ENCODE measurements around the gene DHRS13. TPM values are rescaled to one million over a fixed set of nuclear protein-coding genes. Genes with fewer than 3 reads are reported as not detected.

Gene DHRS13
- total RNA-seq, 4 donors from 2014 or later, result 15.1 to 26.8 (median 20.2) TPM

GRCh38 chr17:28875848-28876550 is 26.9 kb downstream of the DHRS13 start:
- H3K36me3 ChIP-seq, result peaks cover 26% of the 10 kb centered on the region
- no peak for DNase-seq (ENCODE audit: low spot score in 2 of 2)
- no peak overlapping the region for H3K4me3 ChIP-seq
- H3K9me3 ChIP-seq, result no peaks in the 10 kb centered on the region
- no peak for TF ChIP-seq EP300 (IDR thresholded peaks at IDR 0.05)
- no peak for TF ChIP-seq POLR2A (IDR thresholded peaks at IDR 0.05)
- no peak for TF ChIP-seq CTCF (IDR thresholded peaks at IDR 0.05)
- TF ChIP-seq POLR2AphosphoS5 (IDR thresholded peaks at IDR 0.05), result no peak
- WGBS, result 45% methylated on average over 1 of the region's 1 CpG
- no peaks in the 10 kb centered on the region for H3K4me1 ChIP-seq
- H3K27ac ChIP-seq, result no peak overlapping the region
- no peaks in the 10 kb centered on the region for H3K27me3 ChIP-seq

GRCh38 chr17:28874750-28875149 is 28.1 kb downstream of the DHRS13 start:
- WGBS, result 64% methylated on average over 3 of the region's 3 CpGs
- no peaks in the 10 kb centered on the region for H3K9me3 ChIP-seq
- TF ChIP-seq CTCF (IDR thresholded peaks at IDR 0.05) (no peak), POLR2AphosphoS5 (IDR thresholded peaks at IDR 0.05) (no peak), EP300 (IDR thresholded peaks at IDR 0.05) (no peak), POLR2A (IDR thresholded peaks at IDR 0.05) (no peak)
- DNase-seq (ENCODE audit: low spot score in 2 of 2), result no peak
- no peaks in the 10 kb centered on the region for H3K4me1 ChIP-seq
- no peak overlapping the region for H3K4me3 ChIP-seq
- H3K36me3 ChIP-seq, result peaks cover 13% of the 10 kb centered on the region
- no peaks in the 10 kb centered on the region for H3K27me3 ChIP-seq
- H3K27ac ChIP-seq, result no peak overlapping the region

GRCh38 chr17:28873839-28874238 is 29.0 kb downstream of the DHRS13 start:
- no peak overlapping the region for H3K4me3 ChIP-seq
- H3K9me3 ChIP-seq, result no peaks in the 10 kb centered on the region
- 86% methylated on average over 7 of the region's 7 CpGs for WGBS
- H3K4me1 ChIP-seq, result no peaks in the 10 kb centered on the region
- peaks cover 4% of the 10 kb centered on the region for H3K36me3 ChIP-seq
- H3K27ac ChIP-seq, result no peak overlapping the region
- no peak for DNase-seq (ENCODE audit: low spot score in 2 of 2)
- TF ChIP-seq CTCF (IDR thresholded peaks at IDR 0.05), result no peak
- TF ChIP-seq EP300 (IDR thresholded peaks at IDR 0.05), result no peak
- no peak for TF ChIP-seq POLR2AphosphoS5 (IDR thresholded peaks at IDR 0.05)
- no peak for TF ChIP-seq POLR2A (IDR thresholded peaks at IDR 0.05)
- H3K27me3 ChIP-seq, result no peaks in the 10 kb centered on the region

GRCh38 chr17:28871056-28871579 is 31.8 kb downstream of the DHRS13 start:
- no peak for DNase-seq (ENCODE audit: low spot score in 2 of 2)
- Histone ChIP-seq H3K4me3 (no peak overlapping the region), H3K27me3 (no peaks in the 10 kb centered on the region), H3K4me1 (no peaks in the 10 kb centered on the region), H3K36me3 (no peaks in the 10 kb centered on the region), H3K9me3 (no peaks in the 10 kb centered on the region), H3K27ac (no peak overlapping the region)
- no peak for TF ChIP-seq POLR2A (IDR thresholded peaks at IDR 0.05)
- TF ChIP-seq EP300 (IDR thresholded peaks at IDR 0.05), result no peak
- no peak for TF ChIP-seq CTCF (IDR thresholded peaks at IDR 0.05)
- no peak for TF ChIP-seq POLR2AphosphoS5 (IDR thresholded peaks at IDR 0.05)
- 97% methylated on average over 5 of the region's 6 CpGs for WGBS

GRCh38 chr17:28867276-28867675 is 35.6 kb downstream of the DHRS13 start:
- Histone ChIP-seq H3K27ac (no peak overlapping the region), H3K4me3 (no peak overlapping the region), H3K27me3 (no peaks in the 10 kb centered on the region), H3K4me1 (no peaks in the 10 kb centered on the region), H3K9me3 (no peaks in the 10 kb centered on the region), H3K36me3 (no peaks in the 10 kb centered on the region)
- no peak for TF ChIP-seq POLR2AphosphoS5 (IDR thresholded peaks at IDR 0.05)
- TF ChIP-seq POLR2A (IDR thresholded peaks at IDR 0.05), result no peak
- TF ChIP-seq EP300 (IDR thresholded peaks at IDR 0.05), result no peak
- no peak for TF ChIP-seq CTCF (IDR thresholded peaks at IDR 0.05)
- WGBS, result 86% methylated on average over 7 of the region's 7 CpGs
- DNase-seq (ENCODE audit: low spot score in 2 of 2), result no peak
